Measurements from ENCODE around the gene SPTSSA. TPM values are rescaled to one million over a fixed set of nuclear protein-coding genes. Genes with fewer than 3 reads are reported as not detected.
A peak's percentile ranks its signal among the peaks of the same experiment; 100 is the strongest.

SPTSSA gene
- total RNA-seq, 3 donors from 2014 or later (not counting 1 experiment from before 2014, with no cell fraction given) = 3.2 to 4.9 (median 4.9) TPM

DNA sequence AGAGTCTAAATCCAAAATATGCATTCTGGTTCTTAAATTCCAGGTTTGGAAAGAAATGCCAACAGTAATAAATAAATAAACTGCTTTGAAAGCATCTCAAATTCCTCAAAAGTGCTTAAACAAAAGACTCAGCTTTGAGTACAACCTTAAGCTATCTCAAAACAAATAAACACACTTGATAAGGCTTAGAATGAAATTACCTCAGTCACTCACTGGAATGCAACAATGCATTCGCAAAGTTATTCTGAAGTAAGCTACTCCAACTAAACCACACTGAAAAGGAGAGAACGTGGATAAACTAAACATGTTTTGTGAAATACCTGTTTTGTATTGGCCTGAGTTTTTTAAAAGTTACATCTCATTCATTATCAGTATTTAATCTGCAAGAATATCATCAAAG is 1.2 kb downstream of the SPTSSA start:
- ATAC-seq (no peak), DNase-seq (no peak)
- Mint-ChIP-seq H3K9me3 (no peaks in the 10 kb centered on the region), H3K27me3 (ENCODE audit: low read depth in 2 of 2) (no peaks in the 10 kb centered on the region), H3K27ac (peak overlapping the region; percentile 76 to 82), H3K36me3 (no peaks in the 10 kb centered on the region), H3K4me1 (peaks cover 10 to 15% of the 10 kb centered on the region in 2 donors), H3K4me3 (peak overlapping the region; percentile 92)
- TF ChIP-seq CTCF (IDR thresholded peaks at IDR 0.05) = no peak
- intact Hi-C loops (cut with micrococcal nuclease) = loop anchor here (5.0 kb wide), 1 partner anchor 76 kb away; the partner anchor contains the start of gene EAPP
- peak overlapping the region; percentile 73 for H3K4me3 ChIP-seq (ENCODE audit: low read length)
- H3K4me1 ChIP-seq (ENCODE audit: control insufficient read depth, insufficient read depth, low read length) = peaks cover 12% of the 10 kb centered on the region
- no CpG with 5 or more reads among the region's 2 CpGs for WGBS (ENCODE audit: insufficient coverage)
- H3K9me3 ChIP-seq (ENCODE audit: control insufficient read depth, insufficient read depth, low read length) = no peaks in the 10 kb centered on the region
- no peak overlapping the region for H3K27ac ChIP-seq (ENCODE audit: low read length)
- no peaks in the 10 kb centered on the region for H3K36me3 ChIP-seq (ENCODE audit: control insufficient read depth, insufficient read depth, low read length)
- no peaks in the 10 kb centered on the region for H3K27me3 ChIP-seq (ENCODE audit: control insufficient read depth, insufficient read depth, low read length)

DNA sequence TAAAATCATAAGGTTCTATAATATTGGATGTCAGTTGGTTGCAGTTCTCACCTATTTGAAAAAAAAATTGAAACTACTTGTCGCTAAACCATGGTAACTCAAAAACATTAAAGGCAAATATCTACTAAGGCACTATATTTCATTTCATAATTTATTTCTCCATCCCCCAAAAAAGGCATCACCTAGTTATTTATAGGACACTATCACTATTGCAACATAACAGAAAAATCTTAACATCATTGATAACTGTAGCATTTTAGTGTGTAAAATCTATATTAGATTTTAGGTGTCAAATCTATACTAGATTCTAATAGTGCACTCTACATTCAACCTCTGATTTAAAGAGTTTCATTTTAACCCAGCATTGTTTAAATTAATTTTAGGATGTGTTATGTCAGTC is 1.7 kb downstream of the SPTSSA start:
- Histone ChIP-seq H3K4me1 (ENCODE audit: control insufficient read depth, insufficient read depth, low read length) (peaks cover 12% of the 10 kb centered on the region), H3K36me3 (ENCODE audit: control insufficient read depth, insufficient read depth, low read length) (no peaks in the 10 kb centered on the region), H3K4me3 (ENCODE audit: low read length) (no peak overlapping the region), H3K27ac (ENCODE audit: low read length) (no peak overlapping the region), H3K27me3 (ENCODE audit: control insufficient read depth, insufficient read depth, low read length) (no peaks in the 10 kb centered on the region), H3K9me3 (ENCODE audit: control insufficient read depth, insufficient read depth, low read length) (no peaks in the 10 kb centered on the region)
- DNase-seq (no peak), ATAC-seq (no peak)
- 100% methylated on average over 1 of the region's 1 CpG for WGBS (ENCODE audit: insufficient coverage)
- H3K27me3 Mint-ChIP-seq (ENCODE audit: low read depth in 2 of 2) = no peaks in the 10 kb centered on the region
- no peak overlapping the region for H3K27ac Mint-ChIP-seq
- intact Hi-C loops (cut with micrococcal nuclease) = loop anchor here (5.0 kb wide), 1 partner anchor 77 kb away; the partner anchor contains the start of gene EAPP
- no peaks in the 10 kb centered on the region for H3K9me3 Mint-ChIP-seq
- H3K36me3 Mint-ChIP-seq = no peaks in the 10 kb centered on the region
- H3K4me1 Mint-ChIP-seq = peaks cover 10 to 15% of the 10 kb centered on the region in 2 donors
- H3K4me3 Mint-ChIP-seq = peak overlapping the region; percentile 92
- no peak for TF ChIP-seq CTCF (IDR thresholded peaks at IDR 0.05)

GRCh38 chr14:34457186-34457585 is 4.9 kb downstream of the SPTSSA start:
- intact Hi-C loops (cut with micrococcal nuclease) = no loop called here
- TF ChIP-seq CTCF (IDR thresholded peaks at IDR 0.05) = no peak
- Histone ChIP-seq H3K36me3 (ENCODE audit: control insufficient read depth, insufficient read depth, low read length) (peaks cover 3% of the 10 kb centered on the region), H3K27me3 (ENCODE audit: control insufficient read depth, insufficient read depth, low read length) (no peaks in the 10 kb centered on the region), H3K9me3 (ENCODE audit: control insufficient read depth, insufficient read depth, low read length) (no peaks in the 10 kb centered on the region), H3K4me3 (ENCODE audit: low read length) (no peak overlapping the region), H3K4me1 (ENCODE audit: control insufficient read depth, insufficient read depth, low read length) (peaks cover 5% of the 10 kb centered on the region), H3K27ac (ENCODE audit: low read length) (no peak overlapping the region)
- WGBS (ENCODE audit: insufficient coverage) = 94% methylated on average over 3 of the region's 3 CpGs
- no peaks in the 10 kb centered on the region for H3K9me3 Mint-ChIP-seq
- no peaks in the 10 kb centered on the region for H3K36me3 Mint-ChIP-seq
- H3K4me1 Mint-ChIP-seq = peaks cover 9 to 10% of the 10 kb centered on the region in 2 donors
- no peak overlapping the region for H3K4me3 Mint-ChIP-seq
- ATAC-seq = no peak
- no peak for DNase-seq
- no peaks in the 10 kb centered on the region for H3K27me3 Mint-ChIP-seq (ENCODE audit: low read depth in 2 of 2)
- no peak overlapping the region for H3K27ac Mint-ChIP-seq

DNA sequence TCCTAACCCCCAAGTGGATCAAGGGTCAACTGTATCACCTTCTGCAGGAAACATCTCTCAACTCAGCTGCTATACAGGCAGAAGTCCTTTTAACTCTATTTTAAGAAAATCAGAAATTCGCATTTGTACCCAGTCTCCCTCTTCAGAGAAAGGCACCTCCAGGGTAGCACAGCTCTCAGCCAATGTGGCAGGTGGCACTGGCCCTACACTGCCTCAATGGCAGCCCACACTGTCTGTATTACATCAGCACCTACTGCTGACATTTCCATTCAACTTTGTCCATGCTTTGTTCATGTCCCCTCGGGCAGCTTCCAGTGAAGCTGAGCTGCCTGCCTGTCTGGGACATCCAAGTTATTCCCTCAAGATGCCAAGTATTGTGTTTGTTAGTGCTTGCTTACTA is 8.8 kb downstream of the SPTSSA start:
- intact Hi-C loops (cut with micrococcal nuclease) = no loop called here
- 83% methylated on average over 2 of the region's 2 CpGs for WGBS (ENCODE audit: insufficient coverage)
- H3K9me3 Mint-ChIP-seq = no peaks in the 10 kb centered on the region
- H3K36me3 Mint-ChIP-seq = no peaks in the 10 kb centered on the region
- H3K4me1 Mint-ChIP-seq = no peaks in the 10 kb centered on the region
- no peaks in the 10 kb centered on the region for H3K27me3 Mint-ChIP-seq (ENCODE audit: low read depth in 2 of 2)
- ATAC-seq (no peak), DNase-seq (no peak)
- Histone ChIP-seq H3K4me3 (ENCODE audit: low read length) (no peak overlapping the region), H3K36me3 (ENCODE audit: control insufficient read depth, insufficient read depth, low read length) (peaks cover 3% of the 10 kb centered on the region), H3K27ac (ENCODE audit: low read length) (no peak overlapping the region), H3K4me1 (ENCODE audit: control insufficient read depth, insufficient read depth, low read length) (no peaks in the 10 kb centered on the region), H3K9me3 (ENCODE audit: control insufficient read depth, insufficient read depth, low read length) (no peaks in the 10 kb centered on the region), H3K27me3 (ENCODE audit: control insufficient read depth, insufficient read depth, low read length) (no peaks in the 10 kb centered on the region)
- no peak overlapping the region for H3K4me3 Mint-ChIP-seq
- H3K27ac Mint-ChIP-seq = no peak overlapping the region
- TF ChIP-seq CTCF (IDR thresholded peaks at IDR 0.05) = no peak

All from natural killer cell (primary cell).